Adrenal gland (tissue), 12 donors: ENCODE results near the gene RPL35. TPM values are rescaled to one million over a fixed set of nuclear protein-coding genes. Genes with fewer than 3 reads are reported as not detected.
A peak's percentile ranks its signal among the peaks of the same experiment; 100 is the strongest.

ENCODE experiments used
- DNase-seq, 7 donors: peaks; one replicate each; pipeline ENCODE4 v3.0.0-alpha.2; 2019 to 2020
- H3K27ac ChIP-seq, 5 donors: fragments of 200-600 bp; sonication (generic) in 4 of 5; 1 replicate in 3 of 5; 2 replicates in 2 of 5; pipeline versions ENCODE4 v1.5.1 to v1.8.0; 2016 to 2020; ENCODE audit warnings: mild to moderate bottlenecking in 1 of 5
- H3K27me3 ChIP-seq: fragments of 200-600 bp; 2 replicates; pipeline ENCODE4 v1.8.0; 2021
- H3K36me3 ChIP-seq, 2 donors: fragments of 200-600 bp; replicated peaks in 1 of 2; 1 replicate in 1 of 2; 2 replicates in 1 of 2; pipeline versions ENCODE4 v1.5.1 to v1.8.0; 2018 to 2022
- H3K4me1 ChIP-seq, 2 donors: fragments of 200-600 bp; replicated peaks in 1 of 2; 1 replicate in 1 of 2; 2 replicates in 1 of 2; pipeline versions ENCODE4 v1.5.1 to v1.8.0; 2018 to 2021
- H3K4me3 ChIP-seq, 4 donors: fragments of 200-600 bp; sonication (generic) in 3 of 4; one replicate each; pipeline ENCODE4 v1.5.1; 2016 to 2018
- H3K9me3 ChIP-seq, 3 donors: fragments of 200-600 bp; sonication (generic) in 1 of 3; replicated peaks in 1 of 3; 1 replicate in 2 of 3; 2 replicates in 1 of 3; pipeline versions ENCODE4 v1.5.1 to v1.8.0; 2016 to 2021
- CTCF ChIP-seq, 6 experiments: fragments of 450-650 bp in 4 of 6; fragments of 200-600 bp in 2 of 6; sonication (generic) in 1 of 6; IDR thresholded peaks; 1 replicate in 5 of 6; 2 replicates in 1 of 6; pipeline versions ENCODE4 v1.5.1 to v1.8.0; 2016 to 2021; ENCODE audit warnings: antibody characterized with exemption in 6 of 6, mild to moderate bottlenecking in 2 of 6, moderate library complexity in 1 of 6
- POLR2A ChIP-seq, 2 donors: fragments of 450-650 bp; IDR thresholded peaks; one replicate each; pipeline ENCODE4 v1.6.1; 2017; ENCODE audit warnings: antibody characterized with exemption in 2 of 2, mild to moderate bottlenecking in 2 of 2, moderate library complexity in 1 of 2
- WGBS, 4 donors: extraction: QIAGEN DNeasy Blood & Tissue Kit in 2 of 4; methylation state at CpG; one replicate each; pipeline versions ENCODE4 v1.1.5 to v1.1.7; 2013 to 2017; 5-methylcytosine and 5-hydroxymethylcytosine counted together
- intact Hi-C, 2 donors: fragments of 100-400 bp; cut with DNase I; formaldehyde crosslinking; loops; one replicate each; pipeline versions ENCODE4 v1.14.1 to v1.15.0; 2022 to 2023
- polyA plus RNA-seq, 3 donors: library from polyadenylated mRNA; stranded (reverse); fragments of 200-250 nt in 2 of 3; fragments of 350-450 nt in 1 of 3; fragmentation: Illumina TruSeq in 1 of 3; extraction: RNeasy Lipid Tissue Mini Kit (QIAGEN cat#74804) in 1 of 3; gene quantifications; one replicate each; pipeline ENCODE4 v1.2.3, GENCODE V29; 2013 to 2014
- total RNA-seq, 9 donors: library from RNA; depleted of rRNA in 4 of 9; stranded (reverse); fragments of >200 nt in 4 of 9; fragments of 120-200 nt in 1 of 9; fragmentation: NEBNext Ultra II Directional in 1 of 9; extraction: Animal tissue kit (Norgen Biotek cat#: 25700) in 1 of 9; gene quantifications; one replicate each; pipeline versions ENCODE4 v1.1.0 to v1.2.4, GENCODE V29; 2013 to 2023
- donor health status: healthy with polysubstance abuse.
- donor health status: Bipolar disorder and iron deficiency.
- donor health status: DM: yes; HTN: yes; CAD: no.
- donor health status: DM: no; HTN: no; CAD: no.
- donor health status: DM: no; HTN: no; CAD: no.
- donor health status: DM: yes; HTN: yes; CAD: no.

The RPL35 gene
- total and polyA plus RNA-seq, 12 donors, result 884 to 4,952 (median 1,541) TPM

- TF ChIP-seq CTCF (IDR thresholded peaks at IDR 0.05), result no peak
- no peak for TF ChIP-seq POLR2A (IDR thresholded peaks at IDR 0.05)
- peak overlapping the region; percentile 96 to 99 (median 97) for H3K27ac ChIP-seq
- WGBS, 4 donors, result 1 to 4% (median 1%) methylated on average over 11 to 40 of the region's 41 CpGs
- no peaks in the 10 kb centered on the region for H3K27me3 ChIP-seq
- peak overlapping the region; percentile 32 to 100 (median 92) for H3K4me3 ChIP-seq
- DNase-seq, result peak in 3 of 7 donors; percentile 45 to 48 (median 47)
- intact Hi-C loops, result loop anchor here in 1 of 2 donors (10.0 kb wide), 1 partner anchor 275 kb away; the partner anchor contains the start of gene SCAI
- no peaks in the 10 kb centered on the region for H3K9me3 ChIP-seq
- H3K4me1 ChIP-seq, result peaks cover 40 to 48% of the 10 kb centered on the region in 2 donors
- H3K36me3 ChIP-seq, result peaks cover 0 to 9% of the 10 kb centered on the region in 2 donors
Measured at GRCh38 chr9:124869466-124869985, 7.8 kb upstream of the RPL35 start.

GRCh38 chr9:124868511-124869465 is 7.0 kb upstream of the RPL35 start:
- Histone ChIP-seq H3K27me3 (no peaks in the 10 kb centered on the region), H3K27ac (peak overlapping the region; percentile 96 to 99 (median 97)), H3K36me3 (peaks cover 0 to 5% of the 10 kb centered on the region in 2 donors), H3K4me3 (peak overlapping the region; percentile 90 to 100 (median 97)), H3K9me3 (no peaks in the 10 kb centered on the region), H3K4me1 (peaks cover 40 to 48% of the 10 kb centered on the region in 2 donors)
- 0 to 2% (median 0%) methylated on average over 10 to 101 of the region's 101 CpGs for WGBS, 4 donors
- peak; percentile 84 to 90 (median 89) for DNase-seq
- TF ChIP-seq POLR2A (IDR thresholded peaks at IDR 0.05), result peak; percentile 81 to 91
- no peak for TF ChIP-seq CTCF (IDR thresholded peaks at IDR 0.05)
- intact Hi-C loops, result loop anchor here in 1 of 2 donors (10.0 kb wide), 1 partner anchor 276 kb away; the partner anchor contains the start of gene SCAI

- intact Hi-C loops, result loop anchor here in 1 of 2 donors (10.0 kb wide), 1 partner anchor 281 kb away; the partner anchor contains the start of gene SCAI
- Histone ChIP-seq H3K4me3 (no peak overlapping the region), H3K36me3 (peaks cover 0 to 22% of the 10 kb centered on the region in 2 donors), H3K27ac (peak overlapping the region in 2 of 5 donors; percentile 27 to 55), H3K27me3 (no peaks in the 10 kb centered on the region), H3K4me1 (peaks cover 22 to 44% of the 10 kb centered on the region in 2 donors), H3K9me3 (no peaks in the 10 kb centered on the region)
- no peak for TF ChIP-seq POLR2A (IDR thresholded peaks at IDR 0.05)
- no peak for TF ChIP-seq CTCF (IDR thresholded peaks at IDR 0.05)
- WGBS, 4 donors, result 47 to 67% (median 64%) methylated on average over 7 of the region's 7 CpGs
- DNase-seq, result no peak
Measured at GRCh38 chr9:124863371-124863871, 1.7 kb upstream of the RPL35 start.
